Muscle layer of duodenum (tissue), 2 donors: ENCODE measurements around the gene PAM.

Experiments used
- H3K27ac ChIP-seq: one replicate; pipeline ENCODE4 v1.7.0; 2013; ENCODE audit warnings: mild to moderate bottlenecking, low read length
- H3K27me3 ChIP-seq: one replicate; pipeline ENCODE4 v1.7.0; 2013; ENCODE audit warnings: low read depth, mild to moderate bottlenecking, control low read depth, low read length
- H3K36me3 ChIP-seq, 2 donors: one replicate each; pipeline ENCODE4 v1.7.0; 2013; ENCODE audit warnings: low read length in 2 of 2, control low read depth in 1 of 2, mild to moderate bottlenecking in 1 of 2; ENCODE audit not compliant: insufficient read depth in 2 of 2, control insufficient read depth in 1 of 2
- H3K4me1 ChIP-seq, 2 donors: one replicate each; pipeline ENCODE4 v1.7.0; 2013; ENCODE audit warnings: low read length in 2 of 2, mild to moderate bottlenecking in 2 of 2, control low read depth in 1 of 2, moderate library complexity in 1 of 2; ENCODE audit not compliant: insufficient read depth in 2 of 2, control insufficient read depth in 1 of 2
- H3K4me3 ChIP-seq, 2 donors: one replicate each; pipeline ENCODE4 v1.7.0; 2013; ENCODE audit warnings: low read length in 2 of 2, low read depth in 1 of 2, mild to moderate bottlenecking in 1 of 2
- H3K9me3 ChIP-seq, 2 donors: one replicate each; pipeline ENCODE4 v1.7.0; 2013; ENCODE audit warnings: low read length in 2 of 2, control low read depth in 1 of 2, mild to moderate bottlenecking in 1 of 2; ENCODE audit not compliant: control insufficient read depth in 1 of 2
- donor health status: healthy.

PAM gene

GRCh38 chr5:103010168-103010567 is 255.1 kb downstream of the PAM start:
- Histone ChIP-seq H3K27me3 (no peaks in the 10 kb centered on the region), H3K9me3 (no peaks in the 10 kb centered on the region), H3K4me1 (peaks cover 0 to 5% of the 10 kb centered on the region in 2 donors), H3K4me3 (no peak overlapping the region), H3K36me3 (peaks cover 5 to 29% of the 10 kb centered on the region in 2 donors), H3K27ac (no peak overlapping the region)

- H3K27me3 ChIP-seq: no peaks in the 10 kb centered on the region
- peaks cover 0 to 5% of the 10 kb centered on the region in 2 donors for H3K4me1 ChIP-seq
- no peak overlapping the region for H3K4me3 ChIP-seq
- no peak overlapping the region for H3K27ac ChIP-seq
- no peaks in the 10 kb centered on the region for H3K9me3 ChIP-seq
- peaks cover 5 to 16% of the 10 kb centered on the region in 2 donors for H3K36me3 ChIP-seq
Observed at GRCh38 chr5:103013933-103014552, 258.9 kb downstream of the PAM start.

- Histone ChIP-seq H3K4me3 (no peak overlapping the region), H3K27ac (no peak overlapping the region), H3K27me3 (no peaks in the 10 kb centered on the region), H3K36me3 (peaks cover 8 to 16% of the 10 kb centered on the region in 2 donors), H3K4me1 (peaks cover 0 to 4% of the 10 kb centered on the region in 2 donors), H3K9me3 (no peaks in the 10 kb centered on the region)
Observed at GRCh38 chr5:103014983-103015382, 259.9 kb downstream of the PAM start.

- no peak overlapping the region for H3K27ac ChIP-seq
- peaks cover 8 to 20% of the 10 kb centered on the region in 2 donors for H3K36me3 ChIP-seq
- no peaks in the 10 kb centered on the region for H3K9me3 ChIP-seq
- no peak overlapping the region for H3K4me3 ChIP-seq
- H3K27me3 ChIP-seq: no peaks in the 10 kb centered on the region
- no peaks in the 10 kb centered on the region for H3K4me1 ChIP-seq
Observed at GRCh38 chr5:103016167-103016566, 261.1 kb downstream of the PAM start.

- Histone ChIP-seq H3K27me3 (no peaks in the 10 kb centered on the region), H3K4me3 (no peak overlapping the region), H3K4me1 (no peaks in the 10 kb centered on the region), H3K9me3 (no peaks in the 10 kb centered on the region), H3K27ac (no peak overlapping the region), H3K36me3 (peaks cover 8 to 21% of the 10 kb centered on the region in 2 donors)
Observed at GRCh38 chr5:103019804-103020203, 264.7 kb downstream of the PAM start.

GRCh38 chr5:103021314-103021713 is 266.2 kb downstream of the PAM start:
- Histone ChIP-seq H3K4me1 (no peaks in the 10 kb centered on the region), H3K9me3 (no peaks in the 10 kb centered on the region), H3K27me3 (no peaks in the 10 kb centered on the region), H3K27ac (no peak overlapping the region), H3K4me3 (no peak overlapping the region), H3K36me3 (peaks cover 5 to 28% of the 10 kb centered on the region in 2 donors)

GRCh38 chr5:103027267-103027666 is 272.2 kb downstream of the PAM start:
- Histone ChIP-seq H3K4me3 (no peak overlapping the region), H3K27me3 (no peaks in the 10 kb centered on the region), H3K9me3 (no peaks in the 10 kb centered on the region), H3K4me1 (no peaks in the 10 kb centered on the region), H3K27ac (no peak overlapping the region), H3K36me3 (peaks cover 15 to 35% of the 10 kb centered on the region in 2 donors)

- Histone ChIP-seq H3K9me3 (no peaks in the 10 kb centered on the region), H3K36me3 (peaks cover 14 to 25% of the 10 kb centered on the region in 2 donors), H3K27me3 (no peaks in the 10 kb centered on the region), H3K27ac (no peak overlapping the region), H3K4me3 (no peak overlapping the region), H3K4me1 (no peaks in the 10 kb centered on the region)
Observed at GRCh38 chr5:103031607-103032006, 276.5 kb downstream of the PAM start.

- no peaks in the 10 kb centered on the region for H3K4me1 ChIP-seq
- no peak overlapping the region for H3K4me3 ChIP-seq
- H3K27ac ChIP-seq: no peak overlapping the region
- peaks cover 13 to 16% of the 10 kb centered on the region in 2 donors for H3K36me3 ChIP-seq
- H3K9me3 ChIP-seq: no peaks in the 10 kb centered on the region
- no peaks in the 10 kb centered on the region for H3K27me3 ChIP-seq
Observed at GRCh38 chr5:103033696-103034095, 278.6 kb downstream of the PAM start.

- Histone ChIP-seq H3K4me1 (no peaks in the 10 kb centered on the region), H3K27me3 (no peaks in the 10 kb centered on the region), H3K9me3 (no peaks in the 10 kb centered on the region), H3K36me3 (peaks cover 6 to 8% of the 10 kb centered on the region in 2 donors), H3K4me3 (no peak overlapping the region), H3K27ac (no peak overlapping the region)
Observed at GRCh38 chr5:103034662-103035392, 279.7 kb downstream of the PAM start.

- Histone ChIP-seq H3K4me1 (no peaks in the 10 kb centered on the region), H3K4me3 (no peak overlapping the region), H3K27ac (no peak overlapping the region), H3K9me3 (no peaks in the 10 kb centered on the region), H3K36me3 (peaks cover 6 to 8% of the 10 kb centered on the region in 2 donors), H3K27me3 (no peaks in the 10 kb centered on the region)
Observed at GRCh38 chr5:103035701-103036100, 280.6 kb downstream of the PAM start.
